Measurements from ENCODE around the gene ASCL2.

DNA sequence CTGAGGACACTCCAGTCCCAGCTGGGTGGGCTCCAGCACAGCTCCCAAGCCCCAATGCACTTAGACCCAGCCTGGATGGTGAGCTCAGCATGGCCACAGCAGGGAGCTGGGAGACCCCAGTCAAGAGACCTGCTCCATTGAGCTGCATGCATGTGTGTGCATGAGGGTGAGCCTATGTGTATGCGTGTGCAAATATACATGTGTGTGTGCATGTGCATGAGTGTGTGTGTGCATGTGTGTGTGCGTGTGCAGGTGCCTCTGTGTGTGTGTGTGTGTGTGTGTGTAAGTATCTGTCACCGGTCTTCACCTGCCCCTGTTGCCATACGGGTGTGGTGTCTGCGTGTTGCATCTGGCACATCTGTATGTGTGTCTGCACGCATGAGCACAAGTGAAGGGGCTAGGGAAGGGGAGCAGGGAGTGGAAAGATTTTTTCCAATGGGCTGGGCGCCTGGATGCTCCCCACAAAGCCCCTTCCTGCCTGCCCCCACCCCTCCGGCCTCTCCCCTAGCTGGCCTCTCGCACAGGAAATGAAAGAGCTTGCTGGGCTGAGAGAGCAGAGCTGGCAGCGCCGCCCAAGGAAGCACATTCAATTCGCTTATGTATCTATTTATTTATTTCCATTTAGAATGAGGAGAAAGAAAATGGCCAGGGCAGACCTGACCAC lies 35.5 kb upstream of the ASCL2 start:
- TF ChIP-seq, protein P1, sequence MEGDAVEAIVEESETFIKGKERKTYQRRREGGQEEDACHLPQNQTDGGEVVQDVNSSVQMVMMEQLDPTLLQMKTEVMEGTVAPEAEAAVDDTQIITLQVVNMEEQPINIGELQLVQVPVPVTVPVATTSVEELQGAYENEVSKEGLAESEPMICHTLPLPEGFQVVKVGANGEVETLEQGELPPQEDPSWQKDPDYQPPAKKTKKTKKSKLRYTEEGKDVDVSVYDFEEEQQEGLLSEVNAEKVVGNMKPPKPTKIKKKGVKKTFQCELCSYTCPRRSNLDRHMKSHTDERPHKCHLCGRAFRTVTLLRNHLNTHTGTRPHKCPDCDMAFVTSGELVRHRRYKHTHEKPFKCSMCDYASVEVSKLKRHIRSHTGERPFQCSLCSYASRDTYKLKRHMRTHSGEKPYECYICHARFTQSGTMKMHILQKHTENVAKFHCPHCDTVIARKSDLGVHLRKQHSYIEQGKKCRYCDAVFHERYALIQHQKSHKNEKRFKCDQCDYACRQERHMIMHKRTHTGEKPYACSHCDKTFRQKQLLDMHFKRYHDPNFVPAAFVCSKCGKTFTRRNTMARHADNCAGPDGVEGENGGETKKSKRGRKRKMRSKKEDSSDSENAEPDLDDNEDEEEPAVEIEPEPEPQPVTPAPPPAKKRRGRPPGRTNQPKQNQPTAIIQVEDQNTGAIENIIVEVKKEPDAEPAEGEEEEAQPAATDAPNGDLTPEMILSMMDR (conservative IDR thresholded peaks at IDR 0.05) = no peak
- TF ChIP-seq ZFX (IDR thresholded peaks at IDR 0.05) = no peak
